K562 (cell line): ENCODE measurements around the gene ATP6V1F. TPM values are rescaled to one million over a fixed set of nuclear protein-coding genes. Genes with fewer than 3 reads are reported as not detected.

Experiments
- CBFA2T3 ChIP-seq: fragments of 450-650 bp; IDR thresholded peaks from 2 replicates; pipeline ENCODE4 v1.6.1; 2017
- CREB3 ChIP-seq: fragments of 450-650 bp; conservative IDR thresholded peaks from 2 replicates; pipeline ENCODE4 v1.6.1; 2016; ENCODE audit warnings: missing genetic modification characterization, low read depth, mild to moderate bottlenecking, missing compliant biosample characterization, moderate library complexity
- ELF1 ChIP-seq: fragments of 200-800 bp; sonication (Bioruptor generic); IDR thresholded peaks from 2 replicates; pipeline ENCODE4 v1.6.1; 2016; ENCODE audit warnings: missing genetic modification characterization, missing compliant biosample characterization
- ELF4 ChIP-seq: fragments of 450-650 bp; formaldehyde crosslinking; IDR thresholded peaks from 2 replicates; pipeline ENCODE4 v1.4.0; 2022; ENCODE audit warnings: missing genetic modification characterization
- KAT7 ChIP-seq: sonication (generic); formaldehyde crosslinking; IDR thresholded peaks from 2 replicates; pipeline ENCODE4 v1.8.0; 2022; ENCODE audit warnings: missing genetic modification reagents, mild to moderate bottlenecking, borderline replicate concordance
- KLF10 ChIP-seq: fragments of 250-450 bp; sonication (Bioruptor Pico); IDR thresholded peaks from 2 replicates; pipeline ENCODE4 v1.6.1; 2021; ENCODE audit warnings: matching md5 sums
- PPARD ChIP-seq: fragments of 250-450 bp; sonication (Bioruptor Pico); IDR thresholded peaks from 2 replicates; pipeline ENCODE4 v1.8.0; 2022; ENCODE audit warnings: inconsistent platforms, mild to moderate bottlenecking, moderate library complexity
- RBM39 ChIP-seq: fragments of 200-400 bp; formaldehyde crosslinking; optimal IDR thresholded peaks from 2 replicates; pipeline ENCODE3; 2018; ENCODE audit warnings: low read depth, low read length
- SIN3B ChIP-seq: fragments of 450-650 bp; IDR thresholded peaks from 2 replicates; pipeline ENCODE4 v1.6.1; 2017; ENCODE audit warnings: low read depth, mild to moderate bottlenecking, moderate library complexity
- SRSF1 ChIP-seq: fragments of 200-400 bp; formaldehyde crosslinking; IDR thresholded peaks from 2 replicates; pipeline ENCODE4 v1.6.1; 2017; ENCODE audit warnings: mild to moderate bottlenecking, low read depth, low read length, moderate library complexity
- TSHZ1 ChIP-seq: fragments of 250-450 bp; sonication (Bioruptor Pico); IDR thresholded peaks from 2 replicates; pipeline ENCODE4 v1.4.0; 2020; ENCODE audit warnings: mild to moderate bottlenecking, moderate library complexity
- ZNF121 ChIP-seq: sonication (generic); formaldehyde crosslinking; conservative IDR thresholded peaks from 2 replicates; pipeline ENCODE4 v1.8.0; 2022; ENCODE audit warnings: missing genetic modification reagents
- ZNF282 ChIP-seq: sonication (generic); formaldehyde crosslinking; IDR thresholded peaks from 2 replicates; pipeline ENCODE4 v1.8.1; 2023; ENCODE audit warnings: missing genetic modification reagents
- ZNF384 ChIP-seq: IDR thresholded peaks from 2 replicates; pipeline ENCODE4 v1.6.1; 2012; ENCODE audit warnings: low read depth, low read length, improper control_type of control experiment
- ZNF407 ChIP-seq: fragments of 450-650 bp; IDR thresholded peaks from 2 replicates; pipeline ENCODE4 v1.6.1; 2016; ENCODE audit warnings: low read depth
- ZNF695 ChIP-seq: fragments of 450-650 bp; formaldehyde crosslinking; IDR thresholded peaks from 2 replicates; pipeline ENCODE4 v1.4.0; 2020; ENCODE audit warnings: mild to moderate bottlenecking, moderate library complexity
- polyA plus RNA-seq, 8 experiments: library from polyadenylated mRNA; depleted of rRNA in 4 of 8; stranded (reverse) in 5 of 8; unstranded in 3 of 8; fragments of >200 nt; fragmentation: Nextera tagmentation in 2 of 8; fragmentation: Illumina TruSeq in 1 of 8; extraction: Ambion mirVana in 2 of 8; extraction: Trizol in 1 of 8; gene quantifications; 2 replicates each; pipeline versions ENCODE4 v1.2.1 to v1.2.3, GENCODE V29; 2011 to 2014; ENCODE audit warnings: inconsistent platforms in 1 of 8, missing spikeins in 1 of 8
- total RNA-seq, 7 experiments: library from RNA; depleted of rRNA in 6 of 7; stranded (reverse); fragments of >200 nt in 6 of 7; fragmentation: Illumina TruSeq in 2 of 7; extraction: Trizol in 2 of 7; gene quantifications; 2 replicates each; pipeline versions ENCODE4 v1.2.1 to v1.2.3, GENCODE V29; 2011 to 2021; ENCODE audit warnings: low replicate concordance in 1 of 7

ATP6V1F gene
- total and polyA plus RNA-seq, 9 of the 15 experiments (the other 6 are each of a cell fraction or from before 2014, with no cell fraction given), result 206 to 1,123 (median 542) TPM

- TF ChIP-seq PPARD (no peak), KAT7 (CRISPR knock-in tag) (no peak), SIN3B (no peak), ZNF407 (no peak), ZNF384 (no peak), KLF10 (CRISPR knock-in tag) (no peak), TSHZ1 (CRISPR knock-in tag) (no peak), ELF4 (CRISPR knock-in tag) (0 out of 2 replicates have a peak, but pooled peaks have one; percentile 47), RBM39 (no peak), CBFA2T3 (peak; percentile 41; the same call in 1 of the 2 replicates), ZNF695 (CRISPR knock-in tag) (no peak), CREB3 (tag) (0 out of 2 replicates have a peak, but pooled peaks have one; percentile 13), ZNF121 (CRISPR knock-in tag) (no peak), ELF1 (tag) (no peak), ZNF282 (CRISPR knock-in tag) (no peak), SRSF1 (no peak)
These were observed 40.3 kb downstream of the ATP6V1F start (continued) for GRCh38 chr7:128902761-128903585.
